ENCODE results near the gene GDF7. TPM values are rescaled to one million over a fixed set of nuclear protein-coding genes. Genes with fewer than 3 reads are reported as not detected.

Gene GDF7
- total and polyA plus RNA-seq, 2 donors (not counting 3 experiments of a cell fraction or from before 2014, with no cell fraction given): 3.7 to 3.9 TPM

DNA sequence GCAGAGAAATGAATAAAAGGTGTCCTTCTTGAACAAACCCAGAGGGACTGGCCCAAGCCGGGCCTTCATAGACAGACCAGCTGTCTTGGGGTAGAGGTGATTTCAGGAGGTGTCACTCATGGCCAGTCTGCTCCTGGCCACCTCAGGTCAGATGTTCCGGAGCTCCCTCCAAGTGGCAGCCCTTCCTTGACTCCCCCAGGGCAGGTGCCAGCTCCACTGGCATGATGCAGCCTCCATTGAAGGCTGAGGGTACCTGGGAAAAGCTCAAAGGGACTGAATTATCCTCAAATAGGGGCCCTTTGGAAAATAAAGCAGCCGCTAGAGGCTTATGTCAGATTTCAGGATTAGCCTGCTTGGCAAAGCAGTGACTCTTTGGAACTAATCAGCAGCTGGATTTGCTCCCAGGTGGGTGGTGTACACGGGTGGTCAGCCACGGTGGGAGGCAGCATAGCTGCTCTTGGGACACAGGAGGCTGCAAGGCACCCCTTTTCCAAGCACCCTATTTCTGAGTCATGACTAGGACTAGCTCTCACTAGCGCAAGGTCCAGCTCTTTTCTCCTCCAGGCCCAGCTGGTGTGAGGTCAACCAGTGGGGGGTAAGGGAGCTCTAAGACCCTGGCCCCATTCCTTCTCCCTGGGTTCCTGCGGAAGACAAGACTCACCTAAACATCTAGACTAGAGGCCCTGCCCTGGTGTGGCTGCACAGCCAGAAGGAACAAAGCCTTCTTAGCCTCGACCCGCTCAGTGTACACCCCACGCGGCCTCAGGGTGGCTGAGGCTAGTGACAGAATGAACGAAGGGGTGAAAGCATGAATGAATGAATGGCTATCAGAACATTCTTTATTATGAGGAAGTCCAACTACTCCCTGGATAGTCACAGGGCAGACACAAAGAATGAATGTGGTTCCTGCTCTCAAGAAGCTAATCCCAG is 45.3 kb upstream of the GDF7 start:
- no peaks in the 10 kb centered on the region for H3K27me3 ChIP-seq (ENCODE audit: control insufficient read depth in 2 of 2, insufficient read depth in 2 of 2, low read length in 2 of 2)
- H3K9ac ChIP-seq (replicated peaks; ENCODE audit: extremely low read depth, insufficient read depth, low read length): no peak overlapping the region
- intact Hi-C loops (cut with micrococcal nuclease) (no loop called here), dilution Hi-C loops (cut with MboI; ENCODE audit: extremely low pct_ligation_motif_present, low sequenced_read_pairs) (no loop called here)
- peaks cover 0 to 21% of the 10 kb centered on the region in 2 experiments for H3K36me3 ChIP-seq (ENCODE audit: control insufficient read depth in 2 of 2, extremely low read depth in 1 of 2, insufficient read depth in 2 of 2, low read length in 2 of 2)
- H2AFZ ChIP-seq (ENCODE audit: low read depth, low read length): no peak overlapping the region
- no peaks in the 10 kb centered on the region for H4K20me1 ChIP-seq (replicated peaks; ENCODE audit: control insufficient read depth, extremely low read depth, insufficient read depth, low read length)
- H3K9me3 ChIP-seq (replicated peaks; ENCODE audit: control insufficient read depth, insufficient read depth, low read length): no peaks in the 10 kb centered on the region
- no TSS peak for BruUV-seq (replicated peaks)
- TF ChIP-seq GATA2 (IDR thresholded peaks at IDR 0.05; ENCODE audit: insufficient read depth, insufficient read length, low read depth, low read length): no peak
- H3K27ac ChIP-seq (ENCODE audit: insufficient read depth, low read depth, low read length): no peak overlapping the region
- no peaks in the 10 kb centered on the region for H3K79me2 ChIP-seq (ENCODE audit: control insufficient read depth, insufficient read depth, low read length)
- H3K4me3 ChIP-seq (replicated peaks in 1 of 3; ENCODE audit: insufficient read depth in 1 of 3, low read depth in 1 of 3, low read length in 3 of 3): no peak overlapping the region
- H3K4me1 ChIP-seq (ENCODE audit: control insufficient read depth, extremely low read depth, insufficient read depth, low read length): peaks cover 17% of the 10 kb centered on the region
- DNase-seq (ENCODE audit: low read depth, low spot score): no peak
- CTCF ChIA-PET: interaction anchor here (0.9 to 1.4 kb wide), 7 partner anchors 8 to 210 kb away, joined by 3 to 5 read pairs (median 3); no protein-coding TSS in a partner anchor
- FAIRE-seq: no peak
- H3K4me2 ChIP-seq (ENCODE audit: insufficient read depth, low read length): no peak overlapping the region
- H3K9me1 ChIP-seq (replicated peaks; ENCODE audit: control insufficient read depth, extremely low read depth, insufficient read depth, low read length): no peaks in the 10 kb centered on the region
- POLR2A ChIA-PET: interaction anchor here (0.5 to 1.4 kb wide), 5 partner anchors 22 to 178 kb away, joined by 3 to 6 read pairs (median 3); partner anchors contain the start of gene RHOB

DNA sequence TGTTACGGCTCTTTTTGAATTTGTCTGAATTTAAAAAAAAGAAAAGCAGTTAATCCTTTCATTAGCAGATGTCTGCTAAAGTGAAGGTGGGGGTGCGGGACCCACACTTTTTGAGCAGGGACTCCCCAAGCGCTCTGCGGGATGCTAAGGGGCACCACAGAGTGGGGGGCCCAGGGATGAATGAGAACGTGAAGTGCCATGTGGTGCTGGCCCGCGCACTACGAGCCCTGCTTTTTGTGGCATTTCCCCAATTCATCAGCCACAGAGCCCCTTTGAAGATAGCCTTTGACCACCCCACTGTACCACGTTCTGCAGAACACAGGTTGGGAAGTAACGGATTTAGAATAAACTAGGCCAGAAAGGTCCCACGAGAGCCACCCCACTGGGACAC is 44.7 kb upstream of the GDF7 start:
- Histone ChIP-seq H3K79me2 (ENCODE audit: control insufficient read depth, insufficient read depth, low read length) (no peaks in the 10 kb centered on the region), H3K27ac (ENCODE audit: insufficient read depth, low read depth, low read length) (no peak overlapping the region), H3K9ac (replicated peaks; ENCODE audit: extremely low read depth, insufficient read depth, low read length) (no peak overlapping the region), H3K9me1 (replicated peaks; ENCODE audit: control insufficient read depth, extremely low read depth, insufficient read depth, low read length) (no peaks in the 10 kb centered on the region), H3K4me2 (ENCODE audit: insufficient read depth, low read length) (no peak overlapping the region), H3K9me3 (replicated peaks; ENCODE audit: control insufficient read depth, insufficient read depth, low read length) (no peaks in the 10 kb centered on the region), H3K27me3 (ENCODE audit: control insufficient read depth in 2 of 2, insufficient read depth in 2 of 2, low read length in 2 of 2) (no peaks in the 10 kb centered on the region), H2AFZ (ENCODE audit: low read depth, low read length) (no peak overlapping the region), H3K36me3 (ENCODE audit: control insufficient read depth in 2 of 2, extremely low read depth in 1 of 2, insufficient read depth in 2 of 2, low read length in 2 of 2) (peaks cover 0 to 21% of the 10 kb centered on the region in 2 experiments), H3K4me1 (ENCODE audit: control insufficient read depth, extremely low read depth, insufficient read depth, low read length) (peaks cover 10% of the 10 kb centered on the region), H3K4me3 (replicated peaks in 1 of 3; ENCODE audit: insufficient read depth in 1 of 3, low read depth in 1 of 3, low read length in 3 of 3) (no peak overlapping the region), H4K20me1 (replicated peaks; ENCODE audit: control insufficient read depth, extremely low read depth, insufficient read depth, low read length) (no peaks in the 10 kb centered on the region)
- TF ChIP-seq MYC (IDR thresholded peaks at IDR 0.05; ENCODE audit: low read depth, low read length): no peak
- CTCF ChIA-PET: interaction anchor here (1.1 to 1.4 kb wide), 4 partner anchors 14 to 211 kb away, joined by 3 to 5 read pairs (median 3); no protein-coding TSS in a partner anchor
- no peak for FAIRE-seq
- dilution Hi-C loops (cut with MboI; ENCODE audit: extremely low pct_ligation_motif_present, low sequenced_read_pairs) (no loop called here), intact Hi-C loops (cut with micrococcal nuclease) (no loop called here)
- BruUV-seq (replicated peaks): no TSS peak
- POLR2A ChIA-PET: interaction anchor here (0.5 to 1.4 kb wide), 4 partner anchors 23 to 176 kb away, joined by 3 read pairs; partner anchors contain the start of gene RHOB
- no peak for DNase-seq (ENCODE audit: low read depth, low spot score)
